Esophagus muscularis mucosa (tissue), 3 donors: Measurements from ENCODE around the gene LRMDA.

ENCODE experiments used
- CTCF ChIP-seq, 3 experiments: fragments of 200-600 bp in 2 of 3; fragments of 450-650 bp in 1 of 3; sonication (generic) in 2 of 3; IDR thresholded peaks; one replicate each; pipeline ENCODE4 v1.5.1; 2017 to 2019; ENCODE audit warnings: antibody characterized with exemption in 3 of 3, mild to moderate bottlenecking in 2 of 3, moderate library complexity in 1 of 3
- POLR2A ChIP-seq: fragments of 450-650 bp; IDR thresholded peaks from one replicate; pipeline ENCODE4 v1.6.1; 2017; ENCODE audit warnings: antibody characterized with exemption, moderate library complexity, mild to moderate bottlenecking, low read depth

DNA sequence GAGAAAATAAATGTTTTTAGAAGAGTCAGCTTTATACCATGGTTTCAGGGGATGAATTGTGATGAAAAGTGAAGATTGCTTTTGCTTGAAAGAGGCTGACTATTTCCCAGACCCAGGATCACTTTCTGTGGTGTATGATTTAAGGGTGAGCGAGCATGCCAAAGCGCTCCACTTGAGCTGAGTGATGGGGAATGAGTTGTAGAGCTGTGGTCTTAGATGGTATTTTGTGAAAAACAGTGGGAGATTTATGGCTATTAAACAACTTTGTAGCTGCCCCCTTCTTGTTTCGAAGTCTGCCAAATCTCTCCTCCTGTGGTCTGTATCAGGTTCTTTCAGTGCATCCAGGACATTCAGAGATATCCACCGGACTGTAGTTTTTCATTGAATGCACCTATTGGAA, 888.2 kb downstream of the LRMDA start:
- TF ChIP-seq CTCF (IDR thresholded peaks at IDR 0.05) = no peak
- TF ChIP-seq POLR2A = no peak
